Measurements from ENCODE around the gene MISP.

- TF ChIP-seq POLR2A (IDR thresholded peaks at IDR 0.05; ENCODE audit: low read depth, low read length) (no peak), ZNF24 (IDR thresholded peaks at IDR 0.05) (no peak), RELB (IDR thresholded peaks at IDR 0.05; ENCODE audit: low read depth) (no peak), IRF5 (IDR thresholded peaks at IDR 0.05; ENCODE audit: borderline replicate concordance) (no peak), CTCF (IDR thresholded peaks at IDR 0.05 in 2 of 3, conservative IDR thresholded peaks at IDR 0.05 in 1 of 3; ENCODE audit: control insufficient read depth in 2 of 3, extremely low read depth in 1 of 3, insufficient read depth in 1 of 3, low read depth in 3 of 3, low read length in 3 of 3) (no peak), EZH2 (IDR thresholded peaks at IDR 0.05; ENCODE audit: borderline replicate concordance, control insufficient read depth, low read depth, low read length) (no peak), POLR2AphosphoS5 (IDR thresholded peaks at IDR 0.05; ENCODE audit: low read length) (no peak), GABPA (IDR thresholded peaks at IDR 0.05; ENCODE audit: low read depth) (no peak)
Measured at GRCh38 chr19:791007-791566, 40.2 kb downstream of the MISP start.

All from GM12878 (cell line).